Measurements from ENCODE around the gene CCNG2. TPM values are rescaled to one million over a fixed set of nuclear protein-coding genes. Genes with fewer than 3 reads are reported as not detected.

The CCNG2 gene, protein sequence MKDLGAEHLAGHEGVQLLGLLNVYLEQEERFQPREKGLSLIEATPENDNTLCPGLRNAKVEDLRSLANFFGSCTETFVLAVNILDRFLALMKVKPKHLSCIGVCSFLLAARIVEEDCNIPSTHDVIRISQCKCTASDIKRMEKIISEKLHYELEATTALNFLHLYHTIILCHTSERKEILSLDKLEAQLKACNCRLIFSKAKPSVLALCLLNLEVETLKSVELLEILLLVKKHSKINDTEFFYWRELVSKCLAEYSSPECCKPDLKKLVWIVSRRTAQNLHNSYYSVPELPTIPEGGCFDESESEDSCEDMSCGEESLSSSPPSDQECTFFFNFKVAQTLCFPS
- total RNA-seq = 27.8 TPM

DNA sequence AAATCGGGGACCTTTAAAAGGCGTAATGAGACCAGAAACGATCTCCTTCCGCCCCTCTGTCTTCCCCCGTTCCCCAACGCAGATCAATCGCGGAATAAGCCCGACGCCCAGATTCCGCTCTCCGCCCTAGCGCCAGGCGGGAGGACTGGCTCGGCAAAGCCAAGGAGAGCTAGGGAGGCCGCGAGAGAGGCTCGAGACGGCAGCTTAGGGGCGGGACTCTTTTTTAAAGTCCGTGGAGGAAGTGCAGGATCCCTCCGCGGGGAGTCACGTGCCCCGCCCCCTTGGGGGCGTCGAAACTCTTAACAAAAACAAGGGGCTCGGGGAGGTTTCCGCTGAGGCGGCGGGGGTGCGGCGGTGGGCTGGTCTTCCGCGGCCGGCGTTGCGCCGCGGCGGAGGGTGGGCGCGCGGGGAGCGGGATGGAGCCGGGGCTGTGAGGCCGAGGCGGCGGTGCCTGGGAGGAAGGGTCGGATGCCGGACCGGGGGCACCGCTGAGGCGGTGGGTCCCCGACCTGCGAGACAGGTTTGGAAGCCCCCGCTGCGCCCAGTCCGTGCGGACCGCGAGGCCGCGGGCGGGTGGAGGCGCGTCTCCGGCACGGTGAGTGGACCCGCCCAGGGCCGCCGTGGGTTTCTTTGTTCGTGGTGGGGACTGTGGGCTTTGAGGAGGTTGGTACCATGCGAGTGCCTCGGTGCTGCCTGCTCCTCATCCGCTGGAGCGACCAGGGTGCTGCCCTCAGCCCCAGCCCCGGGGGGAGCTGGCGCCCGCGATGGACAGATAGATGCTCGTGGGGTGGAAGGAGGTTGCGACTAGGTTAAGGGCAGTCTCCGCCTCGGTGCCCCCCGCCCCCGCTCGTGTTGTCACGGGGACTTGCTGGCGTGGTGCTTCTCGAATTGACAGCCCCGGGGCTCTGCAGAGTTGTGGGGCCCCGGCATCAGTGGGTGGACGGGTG, at the start of gene CCNG2:
Gene CCNG2 (plus strand): TSS at position 296 of the 947 bp plus-strand sequence. CDS start 1,326 bp downstream, outside the sequence.
- peak within 1 kb of the TSS; percentile 96 to 98 for H3K4me3 ChIP-seq
- peaks cover 0 to 7% of the 10 kb centered on the region in 2 donors for H3K4me1 ChIP-seq
- intact Hi-C loops (cut with DNase I) = loop anchor here (1.0 to 5.0 kb wide), 6 partner anchors 52 to 945 kb away; partner anchors contain the start of gene SCARB2
- DNase-seq (ENCODE audit: low spot score in 2 of 2) = peak; percentile 53 to 94
- peaks cover 16 to 17% of the 10 kb centered on the region in 2 donors for H3K36me3 ChIP-seq
- peak within 1 kb of the TSS; percentile 92 to 97 for H3K27ac ChIP-seq
- H3K9me3 ChIP-seq = no peaks in the 10 kb centered on the region
- H3K27me3 ChIP-seq = no peaks in the 10 kb centered on the region
- TF ChIP-seq, protein P1, sequence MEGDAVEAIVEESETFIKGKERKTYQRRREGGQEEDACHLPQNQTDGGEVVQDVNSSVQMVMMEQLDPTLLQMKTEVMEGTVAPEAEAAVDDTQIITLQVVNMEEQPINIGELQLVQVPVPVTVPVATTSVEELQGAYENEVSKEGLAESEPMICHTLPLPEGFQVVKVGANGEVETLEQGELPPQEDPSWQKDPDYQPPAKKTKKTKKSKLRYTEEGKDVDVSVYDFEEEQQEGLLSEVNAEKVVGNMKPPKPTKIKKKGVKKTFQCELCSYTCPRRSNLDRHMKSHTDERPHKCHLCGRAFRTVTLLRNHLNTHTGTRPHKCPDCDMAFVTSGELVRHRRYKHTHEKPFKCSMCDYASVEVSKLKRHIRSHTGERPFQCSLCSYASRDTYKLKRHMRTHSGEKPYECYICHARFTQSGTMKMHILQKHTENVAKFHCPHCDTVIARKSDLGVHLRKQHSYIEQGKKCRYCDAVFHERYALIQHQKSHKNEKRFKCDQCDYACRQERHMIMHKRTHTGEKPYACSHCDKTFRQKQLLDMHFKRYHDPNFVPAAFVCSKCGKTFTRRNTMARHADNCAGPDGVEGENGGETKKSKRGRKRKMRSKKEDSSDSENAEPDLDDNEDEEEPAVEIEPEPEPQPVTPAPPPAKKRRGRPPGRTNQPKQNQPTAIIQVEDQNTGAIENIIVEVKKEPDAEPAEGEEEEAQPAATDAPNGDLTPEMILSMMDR (IDR thresholded peaks at IDR 0.05) = no peak

DNA sequence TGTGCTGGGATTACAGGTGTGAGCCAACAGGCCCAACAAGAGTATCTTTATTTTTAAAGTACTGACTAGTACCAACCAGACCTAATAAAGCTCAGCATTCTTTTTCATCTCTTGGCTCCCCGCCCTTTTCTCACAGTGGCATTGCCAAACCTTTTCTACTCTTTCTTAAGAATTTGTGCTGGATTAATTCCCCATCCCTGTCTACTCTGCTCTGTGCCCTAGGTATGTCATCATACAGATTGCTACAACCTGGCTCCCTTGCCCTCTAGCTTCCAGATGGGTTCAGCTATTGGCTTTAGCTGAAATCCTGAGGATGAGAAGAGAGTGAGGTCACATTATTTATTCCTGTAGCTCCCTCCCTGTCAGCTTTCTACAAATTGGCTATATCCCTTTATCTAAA, 46.3 kb upstream of the CCNG2 start:
- no peak overlapping the region for H3K27ac ChIP-seq

DNA sequence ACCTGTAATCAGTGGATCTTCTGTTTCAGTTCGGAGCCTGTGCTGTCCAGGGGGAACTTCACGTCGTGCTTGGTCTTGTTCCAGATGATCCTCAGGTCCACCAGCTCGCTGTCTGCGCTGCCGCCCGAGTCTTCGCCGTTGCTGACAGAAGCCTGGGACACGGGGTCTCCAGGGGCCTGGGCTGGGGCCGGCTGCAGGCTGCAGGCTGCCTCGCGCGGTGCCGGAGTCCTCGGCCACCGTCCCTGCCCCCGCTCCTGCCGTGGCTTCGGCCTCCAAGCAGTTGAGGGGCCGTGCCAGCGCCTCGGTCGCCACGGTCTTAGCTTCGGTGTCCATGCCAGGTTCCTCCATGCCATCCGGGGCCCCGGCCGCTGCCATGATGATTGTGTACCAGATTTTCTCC, 43.9 kb upstream of the CCNG2 start:
- no peaks in the 10 kb centered on the region for H3K27me3 ChIP-seq
- no peak for DNase-seq (ENCODE audit: low spot score in 2 of 2)
- H3K9me3 ChIP-seq = no peaks in the 10 kb centered on the region
- no peak overlapping the region for H3K27ac ChIP-seq
- TF ChIP-seq, protein P1 (IDR thresholded peaks at IDR 0.05) = no peak
- H3K36me3 ChIP-seq = no peaks in the 10 kb centered on the region
- H3K4me3 ChIP-seq = no peak overlapping the region
- intact Hi-C loops (cut with DNase I) = no loop called here
- peaks cover 0 to 3% of the 10 kb centered on the region in 2 donors for H3K4me1 ChIP-seq

More for the DNA sequence above, 46.3 kb upstream of the CCNG2 start:
- intact Hi-C loops (cut with DNase I) = no loop called here
- Histone ChIP-seq H3K27me3 (no peaks in the 10 kb centered on the region), H3K4me1 (peaks cover 0 to 5% of the 10 kb centered on the region in 2 donors), H3K9me3 (no peaks in the 10 kb centered on the region), H3K4me3 (no peak overlapping the region), H3K36me3 (no peaks in the 10 kb centered on the region)
- DNase-seq (ENCODE audit: low spot score in 2 of 2) = no peak
- TF ChIP-seq, protein P1 (IDR thresholded peaks at IDR 0.05) = no peak

DNA sequence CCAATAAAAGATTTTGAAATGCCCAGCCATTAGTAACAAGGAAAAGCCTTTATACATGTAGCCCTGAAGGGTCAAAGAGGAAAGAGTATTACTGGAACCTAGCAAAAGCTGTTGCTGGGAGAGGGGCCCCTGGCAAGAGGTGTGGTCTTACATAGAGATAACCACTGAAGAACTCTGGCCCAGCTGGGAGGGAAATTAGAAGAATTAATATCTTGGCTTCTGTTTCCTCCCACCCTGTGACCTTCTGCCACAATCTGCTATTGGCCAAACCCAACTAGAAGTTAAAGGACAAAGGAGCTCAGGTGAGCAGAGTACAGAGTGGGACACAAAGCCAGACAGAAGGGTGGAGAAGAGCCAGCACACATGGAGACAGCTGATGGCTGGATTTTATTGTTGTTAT, 39.3 kb upstream of the CCNG2 start:
- TF ChIP-seq, protein P1 (IDR thresholded peaks at IDR 0.05) = no peak
- H3K9me3 ChIP-seq = no peaks in the 10 kb centered on the region
- H3K36me3 ChIP-seq = no peaks in the 10 kb centered on the region
- intact Hi-C loops (cut with DNase I) = no loop called here
- DNase-seq (ENCODE audit: low spot score in 2 of 2) = no peak
- H3K4me1 ChIP-seq = no peaks in the 10 kb centered on the region
- H3K27me3 ChIP-seq = no peaks in the 10 kb centered on the region
- H3K4me3 ChIP-seq = no peak overlapping the region
- H3K27ac ChIP-seq = no peak overlapping the region

DNA sequence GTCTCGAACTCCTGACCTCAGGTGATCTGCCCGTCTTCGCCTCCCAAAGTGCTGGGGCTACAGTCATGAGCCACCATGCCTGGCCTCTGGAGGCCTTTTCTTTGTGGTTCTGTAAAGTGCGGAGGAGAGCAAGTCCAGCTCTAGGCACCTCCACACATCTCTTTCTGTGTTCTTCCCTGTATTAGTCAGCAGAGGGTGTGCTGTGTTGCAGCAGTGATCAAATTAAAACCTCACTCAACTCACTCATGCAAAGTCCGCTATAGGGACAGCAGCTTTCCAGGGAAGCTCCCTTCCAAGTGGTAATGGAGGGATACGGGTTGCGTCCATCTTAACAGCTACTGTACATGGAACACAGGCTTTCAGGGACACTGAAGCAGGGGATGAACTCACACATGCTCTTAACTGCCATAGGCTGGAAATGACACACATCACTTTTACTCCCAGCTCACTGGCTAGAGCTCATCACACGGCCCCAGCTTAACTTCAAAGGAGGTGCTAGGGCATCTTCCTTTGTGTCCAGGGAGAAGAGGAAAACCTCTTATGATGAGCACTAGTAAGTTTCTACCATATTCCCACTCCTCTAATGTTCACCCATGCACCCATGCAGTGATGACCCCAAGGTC, 36.0 kb upstream of the CCNG2 start:
- TF ChIP-seq, protein P1 (IDR thresholded peaks at IDR 0.05) = no peak
- no peak for DNase-seq (ENCODE audit: low spot score in 2 of 2)
- intact Hi-C loops (cut with DNase I) = no loop called here
- H3K4me3 ChIP-seq = no peak overlapping the region
- H3K36me3 ChIP-seq = no peaks in the 10 kb centered on the region
- no peaks in the 10 kb centered on the region for H3K27me3 ChIP-seq
- no peaks in the 10 kb centered on the region for H3K4me1 ChIP-seq
- no peaks in the 10 kb centered on the region for H3K9me3 ChIP-seq
- H3K27ac ChIP-seq = no peak overlapping the region

Data from ascending aorta (tissue), 2 donors.